K562 (cell line): Measurements from ENCODE around the gene ST6GALNAC3. TPM values are rescaled to one million over a fixed set of nuclear protein-coding genes. Genes with fewer than 3 reads are reported as not detected.

Experiments
- ATAC-seq: fragments of 200-7000 bp; cut with Tn5 transposase; 3 replicates; pipeline ENCODE4 v1.9.1; 2020; ENCODE audit warnings: moderate library complexity
- BruUV-seq: library from RNA; stranded (reverse); fragments of 400-500 nt; replicated peaks from 2 replicates; lab custom pipeline; 2021; lab: Mats Ljungman, UMichigan
- CTCF ChIA-PET: fragments of 300-600 bp; formaldehyde crosslinking; extraction: SDS; loops from one replicate; lab custom pipeline; 2021; ENCODE audit warnings: low intra/inter-chr PET ratio; lab: Yijun Ruan, JAX
- POLR2A ChIA-PET: fragments of 300-600, 350-650 bp; sonication (Branson Sonifier 250); formaldehyde crosslinking; extraction: SDS; loops from one replicate; lab custom pipeline; 2021; ENCODE audit warnings: antibody characterized with exemption, inconsistent platforms; lab: Yijun Ruan, JAX
- DNase-seq, 4 experiments: peaks; one replicate each; pipeline versions ENCODE4 v3.0.0 to v3.0.0-alpha.2; 2011 to 2018; ENCODE audit warnings: low spot score in 3 of 4, mixed read lengths in 3 of 4; ENCODE audit errors: extremely low read depth in 1 of 4
- FAIRE-seq: peaks from 2 replicates; lab custom pipeline; 2011; peaks lifted over from hg19 to GRCh38; lab: Jason Lieb, UNC
- H2AFZ ChIP-seq: 2 replicates; pipeline ENCODE4 v1.6.0; 2011; ENCODE audit warnings: low read depth, low read length, control low read depth, inconsistent platforms
- H3K27ac ChIP-seq: fragments of 200-600 bp; 3 replicates; pipeline ENCODE4 v1.8.0; 2011; ENCODE audit warnings: low read depth, mild to moderate bottlenecking, control low read depth, inconsistent platforms, low read length, moderate library complexity, mixed read lengths; ENCODE audit errors: extremely low read depth
- H3K27me3 ChIP-seq, 2 experiments: fragments of 300-600 bp in 1 of 2; 2 replicates in 1 of 2; 3 replicates in 1 of 2; pipeline versions ENCODE4 v1.6.0 to v1.8.0; 2011; ENCODE audit warnings: inconsistent platforms in 2 of 2, low read length in 2 of 2, mild to moderate bottlenecking in 1 of 2, mixed read lengths in 1 of 2, moderate library complexity in 1 of 2; ENCODE audit not compliant: control insufficient read depth in 2 of 2, insufficient read depth in 2 of 2
- H3K36me3 ChIP-seq: fragments of 300-600 bp; 3 replicates; pipeline ENCODE4 v1.8.0; 2011; ENCODE audit warnings: mild to moderate bottlenecking, low read length, inconsistent platforms; ENCODE audit not compliant: control insufficient read depth, insufficient read depth
- H3K4me1 ChIP-seq, 2 experiments: fragments of 200-600 bp in 1 of 2; replicated peaks in 1 of 2; 2 replicates in 1 of 2; 3 replicates in 1 of 2; pipeline versions ENCODE4 v1.5.1 to v1.8.0; 2011; ENCODE audit warnings: inconsistent platforms in 2 of 2, low read length in 2 of 2, mild to moderate bottlenecking in 1 of 2, mixed read lengths in 1 of 2, moderate library complexity in 1 of 2; ENCODE audit not compliant: control insufficient read depth in 2 of 2, insufficient read depth in 2 of 2
- H3K4me2 ChIP-seq: 2 replicates; pipeline ENCODE4 v1.6.1; 2011; ENCODE audit warnings: low read length, control low read depth, inconsistent platforms, mixed read lengths; ENCODE audit not compliant: insufficient read depth
- H3K4me3 ChIP-seq: fragments of 200-600 bp; sonication (generic), shearing (Covaris generic); 2 replicates; pipeline ENCODE4 v1.5.1; 2016; ENCODE audit warnings: control low read depth, inconsistent platforms
- H3K79me2 ChIP-seq: fragments of 200-600 bp; 3 replicates; pipeline ENCODE4 v1.8.0; 2011; ENCODE audit warnings: low read length, inconsistent platforms; ENCODE audit not compliant: control insufficient read depth, insufficient read depth
- H3K9ac ChIP-seq, 2 experiments: 2 replicates each; pipeline versions ENCODE4 v1.6.0 to v1.6.1; 2011; ENCODE audit warnings: low read depth in 2 of 2, low read length in 2 of 2, control low read depth in 1 of 2, inconsistent platforms in 1 of 2, mild to moderate bottlenecking in 1 of 2, mixed read lengths in 1 of 2; ENCODE audit not compliant: insufficient read depth in 1 of 2
- H3K9me1 ChIP-seq: one replicate; pipeline ENCODE4 v1.6.0; 2011; ENCODE audit warnings: inconsistent platforms, mild to moderate bottlenecking, low read length, moderate library complexity; ENCODE audit not compliant: control insufficient read depth, insufficient read depth
- H3K9me3 ChIP-seq: replicated peaks from 2 replicates; pipeline ENCODE4 v1.5.1; 2011; ENCODE audit warnings: low read depth, low read length, inconsistent platforms; ENCODE audit not compliant: control insufficient read depth, insufficient read depth
- H4K20me1 ChIP-seq: replicated peaks from 2 replicates; pipeline ENCODE4 v1.6.1; 2011; ENCODE audit warnings: low read length, inconsistent platforms, mixed read lengths; ENCODE audit not compliant: control insufficient read depth, insufficient read depth
- CSDE1 ChIP-seq, 2 experiments: fragments of 450-650 bp; IDR thresholded peaks; 2 replicates each; pipeline ENCODE4 v1.6.1; 2016; ENCODE audit warnings: mild to moderate bottlenecking in 1 of 2
- DNMT1 ChIP-seq: fragments of 450-650 bp; IDR thresholded peaks from 2 replicates; pipeline ENCODE4 v1.6.1; 2016; ENCODE audit warnings: antibody characterized with exemption, mild to moderate bottlenecking
- HCFC1 ChIP-seq: IDR thresholded peaks from 2 replicates; pipeline ENCODE4 v1.6.1; 2012; ENCODE audit warnings: low read depth, low read length, improper control_type of control experiment
- MITF ChIP-seq: IDR thresholded peaks from 2 replicates; pipeline ENCODE4 v1.6.1; 2014; ENCODE audit warnings: antibody characterized with exemption
- NKRF ChIP-seq: fragments of 450-650 bp; IDR thresholded peaks from 2 replicates; pipeline ENCODE4 v1.6.1; 2016; ENCODE audit warnings: borderline replicate concordance
- PHB ChIP-seq: fragments of 250-450 bp; sonication (Bioruptor Pico); IDR thresholded peaks from 2 replicates; pipeline ENCODE4 v1.5.0; 2021
- RREB1 ChIP-seq: fragments of 250-450 bp; sonication (Bioruptor Pico); IDR thresholded peaks from 2 replicates; pipeline ENCODE4 v1.4.0; 2020
- RUNX1 ChIP-seq: sonication (generic); IDR thresholded peaks from 2 replicates; pipeline ENCODE4 v1.6.1; 2016; ENCODE audit warnings: antibody characterized with exemption, low read depth
- WGBS: fragments of 100-300 bp; shearing (Covaris generic); methylation state at CpG from one replicate; pipeline ENCODE4 v1.1.6; 2016; ENCODE audit warnings: low coverage, mixed read lengths; ENCODE audit not compliant: insufficient coverage; ENCODE audit errors: missing lambda C conversion rate; 5-methylcytosine and 5-hydroxymethylcytosine counted together
- in situ Hi-C: fragments of 300-500 bp; cut with MboI; formaldehyde crosslinking; loops from 4 replicates; pipeline ENCODE4 v1.15.0; 2018; ENCODE audit warnings: inconsistent platforms, mixed read lengths
- intact Hi-C: fragments of 100-400 bp; cut with micrococcal nuclease; formaldehyde crosslinking; loops from 2 replicates; pipeline ENCODE4 v1.14.2; 2022
- polyA plus RNA-seq, 8 experiments: library from polyadenylated mRNA; depleted of rRNA in 4 of 8; stranded (reverse) in 5 of 8; unstranded in 3 of 8; fragments of >200 nt; fragmentation: Nextera tagmentation in 2 of 8; fragmentation: Illumina TruSeq in 1 of 8; extraction: Ambion mirVana in 2 of 8; extraction: Trizol in 1 of 8; gene quantifications; 2 replicates each; pipeline versions ENCODE4 v1.2.1 to v1.2.3, GENCODE V29; 2011 to 2014; ENCODE audit warnings: inconsistent platforms in 1 of 8, missing spikeins in 1 of 8
- total RNA-seq, 7 experiments: library from RNA; depleted of rRNA in 6 of 7; stranded (reverse); fragments of >200 nt in 6 of 7; fragmentation: Illumina TruSeq in 2 of 7; extraction: Trizol in 2 of 7; gene quantifications; 2 replicates each; pipeline versions ENCODE4 v1.2.1 to v1.2.3, GENCODE V29; 2011 to 2021; ENCODE audit warnings: low replicate concordance in 1 of 7

Gene ST6GALNAC3
- total and polyA plus RNA-seq, 9 of the 15 experiments (the other 6 are each of a cell fraction or from before 2014, with no cell fraction given): 0.04 to 0.29 (median 0.18) TPM; not detected in 6

- H4K20me1 ChIP-seq: no peaks in the 10 kb centered on the region
- DNase-seq (no peak), FAIRE-seq (no peak), ATAC-seq (no peak)
- H3K9me1 ChIP-seq: no peaks in the 10 kb centered on the region
- TF ChIP-seq NKRF (no peak), RUNX1 (no peak)
- no peak overlapping the region for H2AFZ ChIP-seq
- no peaks in the 10 kb centered on the region for H3K27me3 ChIP-seq
- H3K9ac ChIP-seq: no peak overlapping the region
- no peaks in the 10 kb centered on the region for H3K36me3 ChIP-seq
- no TSS peak for BruUV-seq
- no peaks in the 10 kb centered on the region for H3K4me1 ChIP-seq
- H3K27ac ChIP-seq: no peak overlapping the region
- H3K79me2 ChIP-seq: no peaks in the 10 kb centered on the region
- in situ Hi-C loops: no loop called here
- H3K4me3 ChIP-seq: no peak overlapping the region
- no peak overlapping the region for H3K4me2 ChIP-seq
- H3K9me3 ChIP-seq: no peaks in the 10 kb centered on the region
- CTCF ChIA-PET: no interaction called here
- intact Hi-C loops: no loop called here
- 0% methylated on average over 3 of the region's 3 CpGs for WGBS
- POLR2A ChIA-PET: no interaction called here
These were observed 344.0 kb downstream of the ST6GALNAC3 start for GRCh38 chr1:76418531-76418930.

GRCh38 chr1:76419603-76420002 lies 345.1 kb downstream of the ST6GALNAC3 start:
- ATAC-seq: no peak
- Histone ChIP-seq H2AFZ (no peak overlapping the region), H3K4me1 (no peaks in the 10 kb centered on the region), H3K27ac (no peak overlapping the region), H3K79me2 (no peaks in the 10 kb centered on the region), H3K9ac (no peak overlapping the region), H3K4me3 (no peak overlapping the region), H3K9me1 (no peaks in the 10 kb centered on the region), H3K4me2 (no peak overlapping the region), H3K27me3 (no peaks in the 10 kb centered on the region), H3K36me3 (no peaks in the 10 kb centered on the region), H4K20me1 (no peaks in the 10 kb centered on the region), H3K9me3 (no peaks in the 10 kb centered on the region)
- no TSS peak for BruUV-seq
- FAIRE-seq: no peak
- in situ Hi-C loops (no loop called here), intact Hi-C loops (no loop called here)
- CTCF ChIA-PET: no interaction called here
- POLR2A ChIA-PET: no interaction called here
- WGBS: 0% methylated on average over 2 of the region's 2 CpGs
- DNase-seq: no peak
- TF ChIP-seq CSDE1 (IDR thresholded peaks at IDR 0.05) (no peak), DNMT1 (no peak), MITF (no peak), HCFC1 (no peak), RREB1 (CRISPR knock-in tag) (no peak), PHB (CRISPR knock-in tag) (no peak)
